PC-9 (cell line): ENCODE data around the gene ESRRG.

ENCODE experiments used
- EZH2 ChIP-seq: fragments of 200-600 bp; sonication (generic); IDR thresholded peaks from 2 replicates; pipeline ENCODE4 v1.8.0; 2017; ENCODE audit warnings: antibody characterized with exemption, low read depth
- TF ChIP-seq, protein P1 (sequence below): fragments of 200-600 bp; sonication (generic); conservative IDR thresholded peaks from 2 replicates; pipeline ENCODE4 v1.6.1; 2017; ENCODE audit warnings: mixed run types, antibody characterized with exemption, mild to moderate bottlenecking, moderate library complexity

DNA sequence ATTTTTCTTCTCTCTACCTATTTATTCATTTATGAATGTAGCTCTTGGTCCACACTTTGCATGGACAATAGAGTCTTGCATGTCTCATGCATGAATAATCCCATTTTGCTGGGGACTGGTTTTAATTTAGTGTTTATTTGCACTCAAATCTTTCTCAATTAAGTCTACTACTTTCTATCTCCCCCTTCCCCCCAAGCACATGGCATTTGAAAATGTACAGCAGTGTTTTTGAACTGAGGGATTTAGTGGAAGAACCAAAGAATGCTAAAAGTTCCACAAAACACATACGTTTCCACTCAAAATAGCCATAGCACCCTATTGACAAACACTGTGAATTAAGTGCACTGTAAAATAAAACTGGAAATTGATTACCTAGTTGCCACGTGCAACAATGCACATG is 180.5 kb downstream of the ESRRG start:
- TF ChIP-seq, protein P1, sequence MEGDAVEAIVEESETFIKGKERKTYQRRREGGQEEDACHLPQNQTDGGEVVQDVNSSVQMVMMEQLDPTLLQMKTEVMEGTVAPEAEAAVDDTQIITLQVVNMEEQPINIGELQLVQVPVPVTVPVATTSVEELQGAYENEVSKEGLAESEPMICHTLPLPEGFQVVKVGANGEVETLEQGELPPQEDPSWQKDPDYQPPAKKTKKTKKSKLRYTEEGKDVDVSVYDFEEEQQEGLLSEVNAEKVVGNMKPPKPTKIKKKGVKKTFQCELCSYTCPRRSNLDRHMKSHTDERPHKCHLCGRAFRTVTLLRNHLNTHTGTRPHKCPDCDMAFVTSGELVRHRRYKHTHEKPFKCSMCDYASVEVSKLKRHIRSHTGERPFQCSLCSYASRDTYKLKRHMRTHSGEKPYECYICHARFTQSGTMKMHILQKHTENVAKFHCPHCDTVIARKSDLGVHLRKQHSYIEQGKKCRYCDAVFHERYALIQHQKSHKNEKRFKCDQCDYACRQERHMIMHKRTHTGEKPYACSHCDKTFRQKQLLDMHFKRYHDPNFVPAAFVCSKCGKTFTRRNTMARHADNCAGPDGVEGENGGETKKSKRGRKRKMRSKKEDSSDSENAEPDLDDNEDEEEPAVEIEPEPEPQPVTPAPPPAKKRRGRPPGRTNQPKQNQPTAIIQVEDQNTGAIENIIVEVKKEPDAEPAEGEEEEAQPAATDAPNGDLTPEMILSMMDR, result no peak
- TF ChIP-seq EZH2, result no peak
